ENCODE measurements around the gene RPS15.

DNA sequence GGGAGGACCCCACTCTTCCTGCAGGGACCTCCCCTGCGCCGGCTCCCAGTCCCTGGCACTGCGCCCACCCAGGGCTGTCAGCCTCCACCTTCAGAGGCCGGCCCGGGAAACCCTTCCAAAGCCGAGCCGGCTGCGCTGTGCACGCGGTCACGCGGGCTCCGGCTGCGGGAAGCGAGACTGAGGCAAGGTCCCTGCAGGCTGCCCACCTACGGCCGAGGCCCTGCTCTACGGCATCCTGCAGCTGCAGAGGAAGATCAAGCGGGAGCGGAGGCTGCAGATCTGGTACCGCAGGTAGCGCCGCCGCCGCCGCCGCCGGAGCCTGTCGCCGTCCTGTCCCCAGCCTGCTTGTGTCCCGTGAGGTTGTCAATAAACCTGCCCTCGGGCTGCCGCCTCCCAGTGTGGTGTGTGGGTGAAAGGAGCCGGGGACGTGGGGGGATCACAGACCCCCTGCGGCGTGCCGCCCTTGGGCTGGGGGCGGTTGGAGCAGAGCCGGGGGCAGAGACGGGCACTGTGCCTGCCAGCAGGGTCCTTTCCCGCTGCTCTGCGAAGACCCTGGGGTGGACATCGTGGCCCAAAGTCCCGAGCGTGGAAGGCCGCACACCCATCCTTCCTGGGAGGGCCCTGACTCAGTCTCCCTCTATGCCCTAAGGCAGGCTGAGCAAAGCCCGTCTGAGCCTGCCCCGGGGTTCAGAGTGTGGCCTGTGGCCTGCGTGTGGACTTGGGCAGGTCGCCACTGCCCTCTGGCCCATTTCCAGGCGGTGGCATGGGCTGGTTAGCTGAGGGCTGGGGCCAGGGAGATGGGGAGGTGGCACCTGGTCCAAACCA, 42.8 kb upstream of the RPS15 start:
- TF ChIP-seq, protein P1, sequence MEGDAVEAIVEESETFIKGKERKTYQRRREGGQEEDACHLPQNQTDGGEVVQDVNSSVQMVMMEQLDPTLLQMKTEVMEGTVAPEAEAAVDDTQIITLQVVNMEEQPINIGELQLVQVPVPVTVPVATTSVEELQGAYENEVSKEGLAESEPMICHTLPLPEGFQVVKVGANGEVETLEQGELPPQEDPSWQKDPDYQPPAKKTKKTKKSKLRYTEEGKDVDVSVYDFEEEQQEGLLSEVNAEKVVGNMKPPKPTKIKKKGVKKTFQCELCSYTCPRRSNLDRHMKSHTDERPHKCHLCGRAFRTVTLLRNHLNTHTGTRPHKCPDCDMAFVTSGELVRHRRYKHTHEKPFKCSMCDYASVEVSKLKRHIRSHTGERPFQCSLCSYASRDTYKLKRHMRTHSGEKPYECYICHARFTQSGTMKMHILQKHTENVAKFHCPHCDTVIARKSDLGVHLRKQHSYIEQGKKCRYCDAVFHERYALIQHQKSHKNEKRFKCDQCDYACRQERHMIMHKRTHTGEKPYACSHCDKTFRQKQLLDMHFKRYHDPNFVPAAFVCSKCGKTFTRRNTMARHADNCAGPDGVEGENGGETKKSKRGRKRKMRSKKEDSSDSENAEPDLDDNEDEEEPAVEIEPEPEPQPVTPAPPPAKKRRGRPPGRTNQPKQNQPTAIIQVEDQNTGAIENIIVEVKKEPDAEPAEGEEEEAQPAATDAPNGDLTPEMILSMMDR (IDR thresholded peaks at IDR 0.05) = no peak
- TF ChIP-seq POLR2A (IDR thresholded peaks at IDR 0.05) = peak; percentile 16 to 28 (median 25)

Data from body of pancreas (tissue), 4 donors.